Thyroid gland (tissue), 4 donors: Measurements from ENCODE around the gene BLACAT1. TPM values are rescaled to one million over a fixed set of nuclear protein-coding genes. Genes with fewer than 3 reads are reported as not detected.
A peak's percentile ranks its signal among the peaks of the same experiment; 100 is the strongest.

ENCODE experiments used
- DNase-seq, 2 donors: peaks; one replicate each; pipeline ENCODE4 v3.0.0-alpha.2; 2019
- H3K27ac ChIP-seq, 3 donors: fragments of 200-600 bp; sonication (generic); 1 replicate in 2 of 3; 2 replicates in 1 of 3; pipeline ENCODE4 v1.5.1; 2016 to 2019; ENCODE audit warnings: mild to moderate bottlenecking in 1 of 3, moderate library complexity in 1 of 3
- H3K27me3 ChIP-seq: fragments of 200-600 bp; sonication (generic); one replicate; pipeline ENCODE4 v1.5.1; 2019
- H3K36me3 ChIP-seq, 2 donors: fragments of 200-600 bp; sonication (generic); one replicate each; pipeline ENCODE4 v1.5.1; 2016 to 2019
- H3K4me1 ChIP-seq, 2 donors: fragments of 200-600 bp; sonication (generic); one replicate each; pipeline ENCODE4 v1.5.1; 2017 to 2019
- H3K4me3 ChIP-seq, 3 donors: fragments of 200-600 bp; sonication (generic); replicated peaks in 1 of 3; 1 replicate in 2 of 3; 2 replicates in 1 of 3; pipeline ENCODE4 v1.5.1; 2016; ENCODE audit warnings: mild to moderate bottlenecking in 1 of 3
- H3K9me3 ChIP-seq: fragments of 200-600 bp; sonication (generic); one replicate; pipeline ENCODE4 v1.5.1; 2017
- POLR2A ChIP-seq, 2 donors: fragments of 450-650 bp; IDR thresholded peaks; one replicate each; pipeline ENCODE4 v1.6.1; 2017; ENCODE audit warnings: antibody characterized with exemption in 2 of 2, mild to moderate bottlenecking in 2 of 2, moderate library complexity in 1 of 2
- WGBS, 2 donors: methylation state at CpG; one replicate each; pipeline ENCODE4 v1.1.5; 2017; 5-methylcytosine and 5-hydroxymethylcytosine counted together
- intact Hi-C: fragments of 100-400 bp; cut with DNase I; formaldehyde crosslinking; loops from one replicate; pipeline ENCODE4 v1.15.1; 2023
- total RNA-seq, 4 donors: library from RNA; depleted of rRNA; stranded (reverse); fragments of >200 nt; gene quantifications; one replicate each; pipeline ENCODE4 v1.2.3, GENCODE V29; 2016
- TF ChIP-seq, protein P1 (sequence below), 6 experiments: fragments of 200-600 bp in 3 of 6; fragments of 450-650 bp in 3 of 6; sonication (generic) in 3 of 6; IDR thresholded peaks; one replicate each; pipeline ENCODE4 v1.5.1; 2016 to 2019; ENCODE audit warnings: antibody characterized with exemption in 6 of 6, mild to moderate bottlenecking in 2 of 6, inconsistent platforms in 1 of 6, moderate library complexity in 1 of 6

The BLACAT1 gene
- total RNA-seq, 4 donors from 2014 or later = 2.3 to 4.2 (median 3.2) TPM

DNA sequence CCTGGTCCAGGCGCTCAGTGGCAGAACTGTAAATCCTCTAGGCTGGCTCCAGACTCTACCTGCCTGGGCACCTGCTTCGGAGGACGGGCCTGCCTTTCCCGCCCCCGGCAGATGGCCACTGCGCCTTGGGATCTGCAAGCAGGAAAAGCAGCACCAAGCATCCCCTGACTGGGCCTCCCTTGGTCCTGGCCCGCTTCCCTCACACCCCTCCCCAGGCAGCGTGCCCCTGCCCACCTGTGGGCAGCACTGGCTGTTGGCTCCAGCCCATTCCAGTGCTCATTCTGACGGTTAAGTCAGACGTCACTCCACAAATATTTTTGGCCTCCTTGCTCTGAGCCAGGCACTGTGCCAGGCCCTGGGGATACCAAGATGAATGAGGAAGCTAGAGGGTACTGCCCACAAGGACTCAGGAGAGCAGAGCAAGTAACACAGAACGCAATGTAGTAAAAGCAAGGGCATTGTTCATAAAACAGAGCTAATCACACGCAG is 22.0 kb upstream of the BLACAT1 start:
- Histone ChIP-seq H3K27ac (peak overlapping the region; percentile 55 to 81 (median 73)), H3K9me3 (no peaks in the 10 kb centered on the region), H3K4me1 (peaks cover 5 to 12% of the 10 kb centered on the region in 2 donors), H3K4me3 (no peak overlapping the region), H3K36me3 (no peaks in the 10 kb centered on the region), H3K27me3 (no peaks in the 10 kb centered on the region)
- intact Hi-C loops = no loop called here
- 17 to 51% methylated on average over 4 to 7 of the region's 12 CpGs for WGBS, 2 donors
- peak; percentile 94 to 97 for DNase-seq
- TF ChIP-seq POLR2A (IDR thresholded peaks at IDR 0.05) = no peak
- TF ChIP-seq, protein P1, sequence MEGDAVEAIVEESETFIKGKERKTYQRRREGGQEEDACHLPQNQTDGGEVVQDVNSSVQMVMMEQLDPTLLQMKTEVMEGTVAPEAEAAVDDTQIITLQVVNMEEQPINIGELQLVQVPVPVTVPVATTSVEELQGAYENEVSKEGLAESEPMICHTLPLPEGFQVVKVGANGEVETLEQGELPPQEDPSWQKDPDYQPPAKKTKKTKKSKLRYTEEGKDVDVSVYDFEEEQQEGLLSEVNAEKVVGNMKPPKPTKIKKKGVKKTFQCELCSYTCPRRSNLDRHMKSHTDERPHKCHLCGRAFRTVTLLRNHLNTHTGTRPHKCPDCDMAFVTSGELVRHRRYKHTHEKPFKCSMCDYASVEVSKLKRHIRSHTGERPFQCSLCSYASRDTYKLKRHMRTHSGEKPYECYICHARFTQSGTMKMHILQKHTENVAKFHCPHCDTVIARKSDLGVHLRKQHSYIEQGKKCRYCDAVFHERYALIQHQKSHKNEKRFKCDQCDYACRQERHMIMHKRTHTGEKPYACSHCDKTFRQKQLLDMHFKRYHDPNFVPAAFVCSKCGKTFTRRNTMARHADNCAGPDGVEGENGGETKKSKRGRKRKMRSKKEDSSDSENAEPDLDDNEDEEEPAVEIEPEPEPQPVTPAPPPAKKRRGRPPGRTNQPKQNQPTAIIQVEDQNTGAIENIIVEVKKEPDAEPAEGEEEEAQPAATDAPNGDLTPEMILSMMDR (IDR thresholded peaks at IDR 0.05) = peak in 1 of 6 experiments; percentile 5

DNA sequence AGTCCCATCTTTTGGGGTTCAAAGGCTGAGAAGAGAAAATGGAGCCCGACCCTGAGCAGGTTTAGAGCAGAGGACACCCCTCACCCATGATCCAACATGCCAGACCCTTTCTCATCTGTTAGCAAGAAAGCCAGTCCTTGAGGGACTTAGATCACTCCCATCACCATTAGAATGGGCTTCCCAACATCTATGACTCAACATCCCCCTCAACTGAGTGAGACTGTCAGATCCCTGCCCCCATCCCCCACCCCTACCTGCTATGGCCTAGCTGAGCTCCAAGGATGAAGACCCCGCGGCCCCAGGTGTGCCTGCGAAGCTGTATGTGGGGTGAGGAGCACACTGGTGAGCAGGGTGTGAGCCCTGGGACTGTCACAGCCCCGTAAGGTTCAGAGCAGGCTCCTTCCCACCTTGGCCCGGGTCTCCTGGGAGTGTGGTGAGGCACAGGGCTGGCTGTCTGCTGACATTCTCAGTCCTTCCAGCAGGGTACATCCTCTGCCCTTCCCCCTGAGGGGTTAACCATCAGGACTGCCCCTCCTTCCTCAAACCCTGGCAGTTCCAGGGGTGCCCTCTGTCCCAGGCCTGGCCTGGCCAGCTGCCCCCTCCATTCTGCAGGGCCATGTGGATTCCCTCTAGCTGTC is 21.4 kb upstream of the BLACAT1 start:
- intact Hi-C loops = no loop called here
- TF ChIP-seq, protein P1 (IDR thresholded peaks at IDR 0.05) = no peak
- TF ChIP-seq POLR2A (IDR thresholded peaks at IDR 0.05) = no peak
- H3K9me3 ChIP-seq = no peaks in the 10 kb centered on the region
- no peaks in the 10 kb centered on the region for H3K36me3 ChIP-seq
- no peaks in the 10 kb centered on the region for H3K27me3 ChIP-seq
- 80 to 85% methylated on average over 5 of the region's 6 CpGs for WGBS, 2 donors
- no peak overlapping the region for H3K4me3 ChIP-seq
- no peak for DNase-seq
- H3K27ac ChIP-seq = peak overlapping the region; percentile 17 to 81 (median 55)
- peaks cover 5 to 12% of the 10 kb centered on the region in 2 donors for H3K4me1 ChIP-seq

DNA sequence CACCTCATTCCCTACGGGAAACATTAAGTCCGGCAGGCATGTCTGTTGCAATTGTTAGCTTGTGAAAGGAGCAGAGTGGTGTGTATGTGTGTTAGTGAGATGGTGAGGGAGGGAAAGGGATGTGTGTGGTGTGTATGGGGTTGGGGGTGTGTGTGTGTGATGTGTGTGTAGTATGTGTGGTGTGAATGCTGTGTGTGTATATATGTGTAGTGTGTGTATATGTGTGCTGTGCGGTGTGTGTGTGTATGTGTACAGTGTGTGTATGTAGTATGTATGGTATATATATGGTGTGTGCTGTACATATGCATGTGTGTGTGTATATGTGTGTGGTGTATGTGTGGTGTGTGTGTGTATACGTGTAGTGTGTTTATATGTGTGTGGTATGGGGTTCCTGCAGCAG is 20.8 kb upstream of the BLACAT1 start:
- TF ChIP-seq, protein P1 (IDR thresholded peaks at IDR 0.05) = no peak
- no peak for TF ChIP-seq POLR2A (IDR thresholded peaks at IDR 0.05)
- H3K27me3 ChIP-seq = no peaks in the 10 kb centered on the region
- H3K36me3 ChIP-seq = no peaks in the 10 kb centered on the region
- no peaks in the 10 kb centered on the region for H3K9me3 ChIP-seq
- no peak for DNase-seq
- no peak overlapping the region for H3K4me3 ChIP-seq
- peaks cover 5 to 12% of the 10 kb centered on the region in 2 donors for H3K4me1 ChIP-seq
- 95 to 98% methylated on average over 4 of the region's 4 CpGs for WGBS, 2 donors
- intact Hi-C loops = no loop called here
- H3K27ac ChIP-seq = no peak overlapping the region

DNA sequence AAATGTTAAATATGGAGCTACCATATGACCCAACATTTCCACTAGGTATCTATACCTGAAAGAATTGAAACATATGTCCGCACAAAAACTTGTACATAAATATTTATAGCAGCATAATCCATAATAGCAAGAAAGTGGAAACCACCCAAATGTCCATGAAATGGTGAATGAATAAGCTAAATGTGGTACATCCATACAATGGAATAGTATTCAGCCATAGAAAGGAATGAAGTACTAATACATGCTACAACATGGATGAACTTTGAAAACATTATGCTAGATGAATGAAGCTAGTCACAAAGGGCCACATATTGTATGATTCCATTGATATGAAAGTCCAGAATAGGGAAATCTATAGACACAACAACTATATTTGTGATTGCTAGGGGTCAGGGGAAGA is 20.0 kb upstream of the BLACAT1 start:
- no peak for DNase-seq
- TF ChIP-seq, protein P1 (IDR thresholded peaks at IDR 0.05) = no peak
- TF ChIP-seq POLR2A (IDR thresholded peaks at IDR 0.05) = no peak
- no peak overlapping the region for H3K27ac ChIP-seq
- no peaks in the 10 kb centered on the region for H3K9me3 ChIP-seq
- H3K27me3 ChIP-seq = no peaks in the 10 kb centered on the region
- H3K4me3 ChIP-seq = no peak overlapping the region
- WGBS, 2 donors = 98 to 100% methylated on average over 1 of the region's 1 CpG
- intact Hi-C loops = no loop called here
- H3K4me1 ChIP-seq = peaks cover 5 to 12% of the 10 kb centered on the region in 2 donors
- H3K36me3 ChIP-seq = no peaks in the 10 kb centered on the region

DNA sequence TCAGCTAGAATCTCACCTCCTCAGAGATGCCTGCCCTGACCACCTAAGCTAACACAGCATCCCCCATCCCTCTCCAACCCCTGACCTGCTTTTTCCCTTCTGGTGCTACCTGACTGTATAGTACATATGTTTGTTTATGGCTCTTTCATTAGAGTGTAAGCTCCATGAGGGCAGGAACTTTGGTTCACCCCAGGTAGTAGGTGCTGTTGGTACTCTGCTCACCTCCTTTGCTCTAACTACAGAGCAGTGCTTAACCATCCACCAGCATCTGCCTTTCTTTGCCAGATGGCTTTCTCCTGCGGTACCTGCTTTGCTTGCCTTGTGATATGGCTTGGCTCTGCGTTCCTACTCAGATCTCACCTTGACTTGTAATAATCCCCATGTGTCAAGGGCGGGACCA is 18.7 kb upstream of the BLACAT1 start:
- DNase-seq = no peak
- Histone ChIP-seq H3K36me3 (no peaks in the 10 kb centered on the region), H3K27me3 (no peaks in the 10 kb centered on the region), H3K27ac (no peak overlapping the region), H3K4me1 (peaks cover 5 to 12% of the 10 kb centered on the region in 2 donors), H3K4me3 (no peak overlapping the region), H3K9me3 (no peaks in the 10 kb centered on the region)
- TF ChIP-seq POLR2A (IDR thresholded peaks at IDR 0.05) = no peak
- TF ChIP-seq, protein P1 (IDR thresholded peaks at IDR 0.05) = no peak
- intact Hi-C loops = no loop called here
- 92 to 95% methylated on average over 3 of the region's 3 CpGs for WGBS, 2 donors
